ENCODE measurements around the gene HDAC4. TPM values are rescaled to one million over a fixed set of nuclear protein-coding genes. Genes with fewer than 3 reads are reported as not detected.

HDAC4 gene
- total RNA-seq, 4 donors from 2014 or later, result 51.4 to 107 (median 70.8) TPM

GRCh38 chr2:239371726-239372686 lies 28.8 kb downstream of the HDAC4 start:
- H3K4me1 ChIP-seq, result peaks cover 9% of the 10 kb centered on the region
- no peaks in the 10 kb centered on the region for H3K9me3 ChIP-seq
- peak in 1 of 2 donors; percentile 65 for DNase-seq (ENCODE audit: low spot score in 2 of 2)
- no peak overlapping the region for H3K27ac ChIP-seq
- H3K27me3 ChIP-seq, result no peaks in the 10 kb centered on the region
- H3K36me3 ChIP-seq, result peaks cover 6% of the 10 kb centered on the region
- no peak for TF ChIP-seq POLR2AphosphoS5 (IDR thresholded peaks at IDR 0.05)
- no peak for TF ChIP-seq CTCF (IDR thresholded peaks at IDR 0.05)
- TF ChIP-seq EP300 (IDR thresholded peaks at IDR 0.05), result no peak
- no peak for TF ChIP-seq POLR2A (IDR thresholded peaks at IDR 0.05)
- H3K4me3 ChIP-seq, result no peak overlapping the region
- WGBS, result 91% methylated on average over 32 of the region's 34 CpGs

GRCh38 chr2:239370876-239371725 lies 29.7 kb downstream of the HDAC4 start:
- Histone ChIP-seq H3K4me3 (no peak overlapping the region), H3K27me3 (no peaks in the 10 kb centered on the region), H3K36me3 (peaks cover 6% of the 10 kb centered on the region), H3K9me3 (no peaks in the 10 kb centered on the region), H3K27ac (no peak overlapping the region), H3K4me1 (peaks cover 9% of the 10 kb centered on the region)
- DNase-seq (ENCODE audit: low spot score in 2 of 2), result peak in 1 of 2 donors; percentile 72
- TF ChIP-seq EP300 (IDR thresholded peaks at IDR 0.05) (no peak), POLR2A (IDR thresholded peaks at IDR 0.05) (no peak), POLR2AphosphoS5 (IDR thresholded peaks at IDR 0.05) (no peak), CTCF (IDR thresholded peaks at IDR 0.05) (no peak)
- WGBS, result 98% methylated on average over 13 of the region's 13 CpGs

GRCh38 chr2:239370403-239370802 lies 30.4 kb downstream of the HDAC4 start:
- Histone ChIP-seq H3K4me1 (peaks cover 9% of the 10 kb centered on the region), H3K27ac (no peak overlapping the region), H3K27me3 (no peaks in the 10 kb centered on the region), H3K4me3 (no peak overlapping the region), H3K9me3 (no peaks in the 10 kb centered on the region), H3K36me3 (peaks cover 4% of the 10 kb centered on the region)
- WGBS, result 97% methylated on average over 5 of the region's 9 CpGs
- DNase-seq (ENCODE audit: low spot score in 2 of 2), result peak; percentile 55 to 56
- TF ChIP-seq CTCF (IDR thresholded peaks at IDR 0.05) (no peak), POLR2AphosphoS5 (IDR thresholded peaks at IDR 0.05) (no peak), EP300 (IDR thresholded peaks at IDR 0.05) (no peak), POLR2A (IDR thresholded peaks at IDR 0.05) (no peak)

GRCh38 chr2:239369631-239370161 lies 31.1 kb downstream of the HDAC4 start:
- TF ChIP-seq POLR2A (IDR thresholded peaks at IDR 0.05) (no peak), EP300 (IDR thresholded peaks at IDR 0.05) (no peak), CTCF (IDR thresholded peaks at IDR 0.05) (no peak), POLR2AphosphoS5 (IDR thresholded peaks at IDR 0.05) (no peak)
- H3K27ac ChIP-seq, result no peak overlapping the region
- DNase-seq (ENCODE audit: low spot score in 2 of 2), result peak; percentile 63 to 78

More at GRCh38 chr2:239369631-239370161, 31.1 kb downstream of the HDAC4 start:
- H3K4me1 ChIP-seq, result peaks cover 9% of the 10 kb centered on the region
- WGBS, result 64% methylated on average over 20 of the region's 20 CpGs
- no peaks in the 10 kb centered on the region for H3K9me3 ChIP-seq
- no peaks in the 10 kb centered on the region for H3K27me3 ChIP-seq
- H3K36me3 ChIP-seq, result no peaks in the 10 kb centered on the region
- no peak overlapping the region for H3K4me3 ChIP-seq
